ENCODE results near the gene FBLIM1.
"Not testable (repeated sequence)": the region's sequence is repeated elsewhere in the genome, so short reads cannot be mapped to it uniquely, and the experiment has no call there.

FBLIM1 gene

DNA sequence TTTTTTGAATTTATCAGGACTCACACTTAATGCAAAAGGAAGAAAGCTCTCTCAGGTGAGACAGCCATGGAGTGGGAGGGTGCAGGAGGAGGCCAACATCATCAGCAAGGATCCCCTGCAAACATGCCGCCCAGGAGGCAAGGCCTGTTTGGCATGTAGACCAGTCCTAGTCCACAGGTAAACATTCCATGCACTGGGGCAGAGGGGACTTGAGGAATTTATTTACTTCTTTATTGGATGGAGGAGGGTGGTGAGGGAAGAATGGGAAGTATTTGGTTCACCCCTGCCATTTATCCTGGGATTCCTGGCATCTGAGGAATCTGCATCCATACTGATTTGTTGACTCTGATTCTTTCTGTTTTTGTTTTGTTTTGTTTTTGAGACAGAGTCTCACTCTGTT, 50.4 kb downstream of the FBLIM1 start:
- no peak overlapping the region for H3K27ac ChIP-seq (ENCODE audit: low read length)
- no peak overlapping the region for H3K9ac ChIP-seq (ENCODE audit: low read length)
- no peaks in the 10 kb centered on the region for H3K27me3 ChIP-seq (ENCODE audit: control insufficient read depth, insufficient read depth, low read length)
- no peaks in the 10 kb centered on the region for H3K36me3 ChIP-seq (ENCODE audit: control insufficient read depth, low read depth, low read length)
- H3K9me3 ChIP-seq (ENCODE audit: control insufficient read depth, low read depth, low read length), result no peaks in the 10 kb centered on the region
- H3K4me3 ChIP-seq (ENCODE audit: low read length), result no peak overlapping the region
- no peaks in the 10 kb centered on the region for H3K4me1 ChIP-seq (ENCODE audit: control insufficient read depth, low read depth, low read length)

- Histone ChIP-seq H3K27ac (ENCODE audit: low read length) (no peak overlapping the region), H3K4me1 (ENCODE audit: control insufficient read depth, low read depth, low read length) (no peaks in the 10 kb centered on the region), H3K9ac (ENCODE audit: low read length) (no peak overlapping the region)
Measured at GRCh38 chr1:15810073-15810472, 51.5 kb downstream of the FBLIM1 start.

GRCh38 chr1:15816674-15817073, 58.1 kb downstream of the FBLIM1 start:
- no peak overlapping the region for H3K9ac ChIP-seq (ENCODE audit: low read length)
- no peaks in the 10 kb centered on the region for H3K9me3 ChIP-seq (ENCODE audit: control insufficient read depth, low read depth, low read length)
- H3K27me3 ChIP-seq (ENCODE audit: control insufficient read depth, insufficient read depth, low read length), result no peaks in the 10 kb centered on the region
- no peak overlapping the region for H3K27ac ChIP-seq (ENCODE audit: low read length)
- H3K4me1 ChIP-seq (ENCODE audit: control insufficient read depth, low read depth, low read length), result no peaks in the 10 kb centered on the region
- H3K4me3 ChIP-seq (ENCODE audit: low read length), result no peak overlapping the region
- H3K36me3 ChIP-seq (ENCODE audit: control insufficient read depth, low read depth, low read length), result no peaks in the 10 kb centered on the region

More at GRCh38 chr1:15810073-15810472, 51.5 kb downstream of the FBLIM1 start:
- H3K27me3 ChIP-seq (ENCODE audit: control insufficient read depth, insufficient read depth, low read length), result no peaks in the 10 kb centered on the region
- H3K4me3 ChIP-seq (ENCODE audit: low read length), result no peak overlapping the region
- H3K9me3 ChIP-seq (ENCODE audit: control insufficient read depth, low read depth, low read length), result no peaks in the 10 kb centered on the region
- no peaks in the 10 kb centered on the region for H3K36me3 ChIP-seq (ENCODE audit: control insufficient read depth, low read depth, low read length)

DNA sequence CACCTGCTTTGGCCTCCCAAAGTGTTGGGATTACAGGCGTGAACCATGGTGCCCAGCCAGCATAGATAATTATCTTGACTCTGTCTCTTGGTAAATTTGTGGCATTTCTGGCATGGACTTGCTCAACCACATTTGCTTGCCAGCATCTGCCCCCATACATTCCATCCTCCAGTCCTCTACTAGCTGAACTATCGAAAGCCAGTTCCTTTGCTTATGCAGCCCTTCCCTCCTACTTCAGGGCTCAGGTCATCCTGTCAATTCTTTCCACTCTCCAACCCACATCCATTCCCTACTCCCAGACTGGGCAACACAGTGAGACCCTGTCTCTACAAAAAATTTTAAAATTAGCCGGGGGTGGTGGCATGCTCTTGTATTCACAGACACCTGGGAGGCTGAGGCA, 61.9 kb downstream of the FBLIM1 start:
- H3K9me3 ChIP-seq (ENCODE audit: control insufficient read depth, low read depth, low read length), result no peaks in the 10 kb centered on the region
- no peaks in the 10 kb centered on the region for H3K27me3 ChIP-seq (ENCODE audit: control insufficient read depth, insufficient read depth, low read length)
- H3K9ac ChIP-seq (ENCODE audit: low read length), result no peak overlapping the region
- H3K4me3 ChIP-seq (ENCODE audit: low read length), result no peak overlapping the region
- no peak overlapping the region for H3K27ac ChIP-seq (ENCODE audit: low read length)
- H3K4me1 ChIP-seq (ENCODE audit: control insufficient read depth, low read depth, low read length), result no peaks in the 10 kb centered on the region
- no peaks in the 10 kb centered on the region for H3K36me3 ChIP-seq (ENCODE audit: control insufficient read depth, low read depth, low read length)

DNA sequence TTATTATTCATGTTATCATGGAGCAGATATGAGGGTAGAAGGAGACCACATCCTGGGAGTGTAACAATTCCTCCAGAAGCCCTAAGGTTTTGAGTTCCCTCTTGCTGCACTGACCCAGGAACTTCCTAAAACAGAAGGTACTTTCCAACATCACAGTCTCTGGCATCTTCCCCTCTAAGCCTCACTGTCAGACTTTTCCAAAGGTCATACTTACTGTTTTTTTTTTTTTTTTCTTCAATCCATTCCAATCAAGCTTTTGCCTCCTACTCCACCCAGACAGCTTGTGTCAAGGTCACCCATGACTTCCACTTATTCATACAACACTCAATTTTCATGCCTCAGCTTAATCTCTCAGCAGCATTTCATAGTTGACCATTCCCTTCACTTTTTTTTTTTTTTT, 67.2 kb downstream of the FBLIM1 start:
- H3K4me3 ChIP-seq (ENCODE audit: low read length), result no peak overlapping the region
- no peak overlapping the region for H3K27ac ChIP-seq (ENCODE audit: low read length)
- H3K9ac ChIP-seq (ENCODE audit: low read length), result no peak overlapping the region
- H3K27me3 ChIP-seq (ENCODE audit: control insufficient read depth, insufficient read depth, low read length), result no peaks in the 10 kb centered on the region
- peaks cover 12% of the 10 kb centered on the region for H3K4me1 ChIP-seq (ENCODE audit: control insufficient read depth, low read depth, low read length)
- no peaks in the 10 kb centered on the region for H3K36me3 ChIP-seq (ENCODE audit: control insufficient read depth, low read depth, low read length)
- H3K9me3 ChIP-seq (ENCODE audit: control insufficient read depth, low read depth, low read length), result no peaks in the 10 kb centered on the region

GRCh38 chr1:15826810-15827507, 68.4 kb downstream of the FBLIM1 start:
- Histone ChIP-seq H3K27ac (ENCODE audit: low read length) (no peak overlapping the region), H3K9ac (ENCODE audit: low read length) (no peak overlapping the region), H3K9me3 (ENCODE audit: control insufficient read depth, low read depth, low read length) (no peaks in the 10 kb centered on the region), H3K4me3 (ENCODE audit: low read length) (no peak overlapping the region), H3K4me1 (ENCODE audit: control insufficient read depth, low read depth, low read length) (peaks cover 17% of the 10 kb centered on the region), H3K27me3 (ENCODE audit: control insufficient read depth, insufficient read depth, low read length) (no peaks in the 10 kb centered on the region), H3K36me3 (ENCODE audit: control insufficient read depth, low read depth, low read length) (peaks cover 3% of the 10 kb centered on the region)

DNA sequence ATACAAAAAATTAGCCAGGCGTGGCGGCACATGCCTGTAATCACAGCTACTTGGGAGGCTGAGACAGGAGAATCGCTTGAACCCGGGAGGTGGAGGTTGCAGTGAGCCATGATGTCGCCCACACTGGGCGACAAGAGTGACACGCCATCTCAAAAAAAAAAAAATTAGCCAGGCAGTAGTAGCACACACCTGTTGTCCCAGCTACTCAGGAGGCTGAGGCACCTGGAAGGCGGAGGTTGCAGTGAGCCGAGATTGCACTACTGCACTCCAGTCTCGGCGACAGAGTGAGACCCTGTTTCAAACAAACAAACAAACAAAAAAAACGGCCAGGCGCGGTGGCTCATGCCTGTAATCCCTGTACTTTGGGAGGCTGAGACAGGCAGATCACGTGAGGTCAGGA, 69.0 kb downstream of the FBLIM1 start:
- H3K4me3 ChIP-seq (ENCODE audit: low read length); H3K9ac ChIP-seq (ENCODE audit: low read length); H3K36me3 ChIP-seq (ENCODE audit: control insufficient read depth, low read depth, low read length); H3K27me3 ChIP-seq (ENCODE audit: control insufficient read depth, insufficient read depth, low read length); H3K27ac ChIP-seq (ENCODE audit: low read length); H3K9me3 ChIP-seq (ENCODE audit: control insufficient read depth, low read depth, low read length): not testable (repeated sequence)
- H3K4me1 ChIP-seq (ENCODE audit: control insufficient read depth, low read depth, low read length), result peaks cover 18% of the 10 kb centered on the region

DNA sequence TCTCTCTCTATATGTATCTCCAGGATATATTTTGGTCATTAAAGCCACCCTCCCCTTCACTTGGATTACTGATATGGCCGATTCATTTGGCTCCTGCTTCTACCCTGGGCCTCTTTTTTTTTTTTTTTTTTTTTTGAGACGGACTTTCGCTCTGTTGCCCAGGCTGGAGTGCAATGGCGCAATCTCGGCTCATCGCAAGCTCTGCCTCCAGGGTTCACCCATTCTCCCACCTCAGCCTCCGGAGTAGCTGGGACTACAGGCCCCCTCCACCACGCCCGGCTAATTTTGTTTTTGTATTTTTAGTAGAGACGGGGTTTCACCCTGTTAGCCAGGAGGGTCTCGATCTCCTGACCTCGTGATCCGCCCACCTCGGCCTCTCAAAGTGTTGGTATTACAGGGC, 70.3 kb downstream of the FBLIM1 start:
- H3K4me3 ChIP-seq (ENCODE audit: low read length); H3K27ac ChIP-seq (ENCODE audit: low read length); H3K9ac ChIP-seq (ENCODE audit: low read length); H3K36me3 ChIP-seq (ENCODE audit: control insufficient read depth, low read depth, low read length); H3K27me3 ChIP-seq (ENCODE audit: control insufficient read depth, insufficient read depth, low read length); H3K9me3 ChIP-seq (ENCODE audit: control insufficient read depth, low read depth, low read length): not testable (repeated sequence)
- H3K4me1 ChIP-seq (ENCODE audit: control insufficient read depth, low read depth, low read length), result peaks cover 18% of the 10 kb centered on the region

DNA sequence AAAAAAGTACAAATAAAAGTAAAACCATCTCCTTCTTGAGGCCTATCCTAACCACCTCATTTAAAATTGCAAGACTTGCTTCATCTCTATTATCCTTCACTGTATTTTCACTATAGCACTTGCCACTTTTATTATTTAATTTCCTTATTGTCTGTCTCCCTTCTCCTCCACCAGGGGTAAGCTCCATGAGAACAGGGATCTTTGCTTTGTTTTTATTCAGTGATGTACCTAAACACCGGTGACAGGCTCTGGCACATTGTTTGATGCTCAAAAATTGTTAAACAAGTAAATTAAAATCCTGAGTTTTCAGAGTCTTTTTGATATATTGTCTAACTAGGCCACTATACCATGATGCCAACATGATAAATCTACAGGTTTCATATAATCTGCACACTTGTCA, 71.7 kb downstream of the FBLIM1 start:
- Histone ChIP-seq H3K27ac (ENCODE audit: low read length) (no peak overlapping the region), H3K9ac (ENCODE audit: low read length) (no peak overlapping the region), H3K4me1 (ENCODE audit: control insufficient read depth, low read depth, low read length) (peaks cover 18% of the 10 kb centered on the region), H3K9me3 (ENCODE audit: control insufficient read depth, low read depth, low read length) (no peaks in the 10 kb centered on the region), H3K27me3 (ENCODE audit: control insufficient read depth, insufficient read depth, low read length) (no peaks in the 10 kb centered on the region), H3K36me3 (ENCODE audit: control insufficient read depth, low read depth, low read length) (peaks cover 3% of the 10 kb centered on the region), H3K4me3 (ENCODE audit: low read length) (no peak overlapping the region)

DNA sequence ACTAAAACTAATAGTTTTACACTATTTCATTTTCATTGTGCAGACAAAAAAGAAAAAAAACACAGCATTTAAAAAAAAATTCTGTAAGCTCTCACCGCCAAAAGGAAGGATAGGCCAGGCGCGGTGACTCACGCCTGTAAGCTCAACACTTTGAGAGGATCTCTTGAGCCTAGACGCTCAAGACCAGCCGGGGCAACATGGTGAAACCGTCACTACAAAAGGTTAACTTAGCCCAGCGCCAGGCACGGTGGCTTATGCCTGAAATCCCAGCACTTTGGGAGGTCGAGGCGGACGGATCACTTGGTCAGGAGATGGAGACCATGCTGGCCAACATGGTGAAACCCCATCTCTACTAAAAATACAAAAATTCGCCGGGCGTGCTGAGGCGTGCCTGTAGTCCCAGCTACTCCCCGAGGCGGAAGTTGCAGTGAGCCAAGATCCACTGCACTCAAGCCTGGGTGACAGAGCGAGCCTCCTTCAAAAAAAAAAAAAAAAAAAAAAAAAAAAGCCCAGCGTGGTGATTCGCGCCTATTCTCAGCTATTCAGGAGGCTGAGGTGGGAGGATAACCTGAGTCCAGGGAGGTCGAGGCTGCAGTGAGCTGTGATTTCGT, 74.6 kb downstream of the FBLIM1 start:
- H3K4me1 ChIP-seq (ENCODE audit: control insufficient read depth, low read depth, low read length), result peaks cover 18% of the 10 kb centered on the region
- no peaks in the 10 kb centered on the region for H3K9me3 ChIP-seq (ENCODE audit: control insufficient read depth, low read depth, low read length)
- no peaks in the 10 kb centered on the region for H3K27me3 ChIP-seq (ENCODE audit: control insufficient read depth, insufficient read depth, low read length)
- H3K9ac ChIP-seq (ENCODE audit: low read length), result no peak overlapping the region
- no peak overlapping the region for H3K27ac ChIP-seq (ENCODE audit: low read length)
- peak overlapping the region; percentile 94 for H3K4me3 ChIP-seq (ENCODE audit: low read length)
- peaks cover 3% of the 10 kb centered on the region for H3K36me3 ChIP-seq (ENCODE audit: control insufficient read depth, low read depth, low read length)

DNA sequence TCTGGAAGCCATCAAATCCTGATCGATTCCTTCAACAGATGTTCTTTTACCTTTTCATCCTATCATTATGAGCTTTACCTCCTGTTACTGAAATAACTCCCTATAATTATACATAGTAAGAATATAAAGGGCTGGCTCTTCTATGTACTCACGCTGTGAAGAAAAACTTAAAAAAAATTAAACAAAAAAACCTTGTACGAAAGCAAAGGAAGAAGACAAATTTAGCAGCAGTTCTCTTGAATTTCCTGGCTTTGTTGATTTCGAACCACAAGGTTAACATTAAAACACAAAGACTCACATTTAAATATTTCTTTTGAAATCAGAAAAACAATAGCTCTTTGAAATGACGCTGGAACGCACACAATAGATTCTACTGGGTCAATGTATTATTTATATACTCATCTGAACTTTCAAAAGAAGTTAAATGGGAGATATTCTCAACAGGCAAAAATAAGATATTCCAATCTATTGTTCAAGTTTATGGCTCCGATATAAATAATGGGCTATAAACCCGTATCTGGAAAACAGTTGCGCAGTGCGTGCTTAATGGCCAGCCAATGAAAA, 75.3 kb downstream of the FBLIM1 start:
- Histone ChIP-seq H3K9me3 (ENCODE audit: control insufficient read depth, low read depth, low read length) (no peaks in the 10 kb centered on the region), H3K27me3 (ENCODE audit: control insufficient read depth, insufficient read depth, low read length) (no peaks in the 10 kb centered on the region), H3K9ac (ENCODE audit: low read length) (peak overlapping the region; percentile 99), H3K27ac (ENCODE audit: low read length) (peak overlapping the region; percentile 99), H3K4me1 (ENCODE audit: control insufficient read depth, low read depth, low read length) (peaks cover 18% of the 10 kb centered on the region), H3K36me3 (ENCODE audit: control insufficient read depth, low read depth, low read length) (peaks cover 3% of the 10 kb centered on the region), H3K4me3 (ENCODE audit: low read length) (peak overlapping the region; percentile 94)

Measured in iPS-18a (cell line).